HG03108 (cell line): ENCODE measurements around the gene EDAR.

Experiments used
- ATAC-seq: cut with Tn5 transposase; IDR thresholded peaks from one replicate; pipeline ENCODE4 v1.9.1; 2021; ENCODE audit warnings: moderate library complexity; ENCODE audit not compliant: unreplicated experiment

The EDAR gene

GRCh38 chr2:108870069-108870644, 118.9 kb downstream of the EDAR start:
- no peak for ATAC-seq

GRCh38 chr2:108869542-108869941, 119.5 kb downstream of the EDAR start:
- ATAC-seq = no peak

GRCh38 chr2:108868911-108869310, 120.1 kb downstream of the EDAR start:
- no peak for ATAC-seq

- ATAC-seq = no peak
Measured at GRCh38 chr2:108866041-108866440, 123.0 kb downstream of the EDAR start.

GRCh38 chr2:108858894-108859293, 130.1 kb downstream of the EDAR start:
- no peak for ATAC-seq

GRCh38 chr2:108855194-108855593, 133.8 kb downstream of the EDAR start:
- ATAC-seq = no peak

- no peak for ATAC-seq
Measured at GRCh38 chr2:108854484-108854883, 134.5 kb downstream of the EDAR start.

- no peak for ATAC-seq
Measured at GRCh38 chr2:108853421-108853820, 135.6 kb downstream of the EDAR start.

- ATAC-seq = no peak
Measured at GRCh38 chr2:108852375-108852774, 136.6 kb downstream of the EDAR start.

- ATAC-seq = no peak
Measured at GRCh38 chr2:108847000-108847399, 142.0 kb downstream of the EDAR start.

- ATAC-seq = no peak
Measured at GRCh38 chr2:108845923-108846322, 143.1 kb downstream of the EDAR start.
